Stimulated activated CD4-positive, alpha-beta T cell treated with anti-CD3 and anti-CD28 coated beads, Interleukin-12 subunit alpha, Interleukin-12 subunit beta, amount 100 ng/mL, for 48 hours (primary cell): ENCODE results near the gene R3HDM2.
A peak's percentile ranks its signal among the peaks of the same experiment; 100 is the strongest.

Experiments used
- DNase-seq, 3 donors: peaks; one replicate each; pipeline ENCODE4 v3.0.0-alpha.2; 2020; ENCODE audit warnings: low read depth in 2 of 3, low spot score in 1 of 3

Gene R3HDM2

GRCh38 chr12:57242329-57242690, 188.5 kb downstream of the R3HDM2 start:
- no peak for DNase-seq

- no peak for DNase-seq
Measured at GRCh38 chr12:57241402-57242310, 189.2 kb downstream of the R3HDM2 start.

GRCh38 chr12:57240926-57241401, 189.9 kb downstream of the R3HDM2 start:
- DNase-seq, result no peak

- peak in 1 of 3 donors; percentile 64 for DNase-seq
Measured at GRCh38 chr12:57240066-57240921, 190.5 kb downstream of the R3HDM2 start.

GRCh38 chr12:57239587-57240065, 191.2 kb downstream of the R3HDM2 start:
- no peak for DNase-seq

- DNase-seq, result peak; percentile 75 to 91 (median 83)
Measured at GRCh38 chr12:57238854-57239554, 191.8 kb downstream of the R3HDM2 start.

- no peak for DNase-seq
Measured at GRCh38 chr12:57237932-57238853, 192.7 kb downstream of the R3HDM2 start.

- no peak for DNase-seq
Measured at GRCh38 chr12:57237596-57237931, 193.3 kb downstream of the R3HDM2 start.

GRCh38 chr12:57236925-57237595, 193.8 kb downstream of the R3HDM2 start:
- no peak for DNase-seq

- no peak for DNase-seq
Measured at GRCh38 chr12:57236201-57236924, 194.5 kb downstream of the R3HDM2 start.

- DNase-seq, result no peak
Measured at GRCh38 chr12:57235728-57236131, 195.1 kb downstream of the R3HDM2 start.

- DNase-seq, result no peak
Measured at GRCh38 chr12:57235017-57235727, 195.7 kb downstream of the R3HDM2 start.

GRCh38 chr12:57234571-57235016, 196.2 kb downstream of the R3HDM2 start:
- DNase-seq, result no peak

GRCh38 chr12:57234233-57234570, 196.6 kb downstream of the R3HDM2 start:
- DNase-seq, result no peak

GRCh38 chr12:57233357-57234232, 197.2 kb downstream of the R3HDM2 start:
- no peak for DNase-seq

- no peak for DNase-seq
Measured at GRCh38 chr12:57232156-57232756, 198.6 kb downstream of the R3HDM2 start.
